Upper lobe of right lung (tissue), 1 donor: ENCODE measurements around the gene MLLT6. TPM values are rescaled to one million over a fixed set of nuclear protein-coding genes. Genes with fewer than 3 reads are reported as not detected.

Source experiments
- ATAC-seq: fragments of 200-7000 bp; cut with Tn5 transposase; one replicate; pipeline ENCODE4 v1.9.1; 2020; ENCODE audit warnings: mild to moderate bottlenecking, moderate library complexity
- DNase-seq: peaks from one replicate; pipeline ENCODE4 v3.0.0-alpha.2; 2020
- H3K27ac ChIP-seq: fragments of 200-600 bp; one replicate; pipeline ENCODE4 v1.8.0; 2022
- H3K27me3 ChIP-seq: fragments of 200-600 bp; one replicate; pipeline ENCODE4 v1.8.0; 2022; ENCODE audit warnings: mild to moderate bottlenecking
- H3K36me3 ChIP-seq: fragments of 200-600 bp; one replicate; pipeline ENCODE4 v1.8.0; 2022
- H3K4me1 ChIP-seq: fragments of 200-600 bp; one replicate; pipeline ENCODE4 v1.8.0; 2022
- H3K4me3 ChIP-seq: fragments of 200-600 bp; one replicate; pipeline ENCODE4 v1.8.0; 2022; ENCODE audit warnings: mild to moderate bottlenecking
- H3K9me3 ChIP-seq: fragments of 200-600 bp; one replicate; pipeline ENCODE4 v1.8.0; 2022
- CTCF ChIP-seq: fragments of 200-600 bp; IDR thresholded peaks from one replicate; pipeline ENCODE4 v1.8.0; 2022; ENCODE audit warnings: antibody characterized with exemption
- intact Hi-C: fragments of 100-400 bp; cut with DNase I; formaldehyde crosslinking; loops from one replicate; pipeline ENCODE4 v1.11.0; 2022
- total RNA-seq: library from RNA; stranded (reverse); fragmentation: NEBNext Ultra II Directional; extraction: Animal tissue kit (Norgen Biotek cat#: 25700); gene quantifications from one replicate; pipeline ENCODE4 v1.2.1, GENCODE V29; 2021
- donor health status: DM: no; HTN: yes; CAD: no; lungs with severe emphysema.

The MLLT6 gene
- total RNA-seq, 1 donor from 2014 or later, result 133 TPM

DNA sequence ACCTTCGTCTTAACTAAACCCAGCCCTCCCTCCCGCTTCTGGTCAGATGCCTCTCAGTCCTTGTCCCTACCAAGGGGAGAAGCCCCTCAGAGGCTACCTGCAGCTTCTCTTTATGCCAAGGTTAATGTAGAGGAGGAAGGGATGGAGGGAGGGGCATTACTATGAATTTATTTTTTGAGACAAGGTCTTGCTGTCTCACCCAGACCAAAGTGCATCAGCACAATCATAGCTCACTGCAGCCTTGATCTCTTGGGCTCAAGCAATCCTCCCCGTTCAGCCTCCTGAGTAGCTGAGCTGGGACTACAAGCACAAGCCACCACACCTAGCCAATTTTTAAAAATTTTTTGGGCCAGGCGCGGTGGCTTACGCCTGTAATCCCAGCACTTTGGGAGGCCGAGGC is 45.7 kb upstream of the MLLT6 start:
- Histone ChIP-seq H3K4me3 (no peak overlapping the region), H3K36me3 (no peaks in the 10 kb centered on the region), H3K27ac (no peak overlapping the region), H3K9me3 (no peaks in the 10 kb centered on the region), H3K4me1 (peaks cover 10% of the 10 kb centered on the region), H3K27me3 (peaks cover 12% of the 10 kb centered on the region)
- no peak for DNase-seq
- no peak for ATAC-seq
- TF ChIP-seq CTCF, result no peak
- intact Hi-C loops, result no loop called here

- Histone ChIP-seq H3K4me1 (peaks cover 10% of the 10 kb centered on the region), H3K9me3 (no peaks in the 10 kb centered on the region), H3K27ac (no peak overlapping the region), H3K4me3 (no peak overlapping the region), H3K27me3 (peaks cover 4% of the 10 kb centered on the region), H3K36me3 (no peaks in the 10 kb centered on the region)
- TF ChIP-seq CTCF, result no peak
- DNase-seq, result no peak
- peak; percentile 85 for ATAC-seq
- intact Hi-C loops, result loop anchor here (10.0 kb wide), 1 partner anchor 96 kb away; no protein-coding TSS in a partner anchor
Observed at GRCh38 chr17:38660097-38661025, 44.7 kb upstream of the MLLT6 start.

DNA sequence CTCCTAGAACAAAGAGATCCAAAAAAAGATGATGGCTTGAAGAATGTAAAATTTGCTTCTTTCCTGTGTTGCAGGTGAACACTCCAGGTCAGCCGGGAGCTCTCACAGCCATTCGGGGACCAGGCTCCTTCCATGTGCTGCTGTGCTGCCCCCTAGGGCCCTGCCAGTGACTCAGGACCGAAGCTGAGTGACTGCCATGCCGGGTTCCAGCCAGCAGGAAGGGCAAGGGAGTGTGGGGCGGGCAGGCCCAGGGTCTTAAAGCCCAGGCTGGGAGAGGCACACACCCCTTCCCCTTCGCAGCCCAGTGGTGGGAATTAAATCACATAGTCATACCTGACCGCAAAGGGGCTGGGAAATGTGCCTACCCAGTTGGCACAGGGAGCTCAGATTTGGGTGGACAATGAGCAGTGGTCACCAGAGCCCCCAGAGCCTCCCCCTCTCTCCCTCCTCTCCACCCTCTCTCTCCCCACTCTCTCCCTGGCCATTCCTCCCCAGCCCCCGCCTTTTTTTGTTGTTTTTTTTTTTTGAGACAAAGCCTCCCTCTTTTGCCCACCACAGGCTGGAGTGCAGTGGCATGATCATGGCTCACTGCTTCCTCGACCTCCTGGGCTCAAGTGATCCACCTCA is 41.8 kb upstream of the MLLT6 start:
- intact Hi-C loops, result loop anchor here (10.0 kb wide), 1 partner anchor 98 kb away; no protein-coding TSS in a partner anchor
- H3K27me3 ChIP-seq, result no peaks in the 10 kb centered on the region
- H3K36me3 ChIP-seq, result no peaks in the 10 kb centered on the region
- peak; percentile 82 for DNase-seq
- peak; percentile 59 for TF ChIP-seq CTCF
- H3K4me1 ChIP-seq, result peaks cover 10% of the 10 kb centered on the region
- peak; percentile 72 for ATAC-seq
- H3K4me3 ChIP-seq, result no peak overlapping the region
- H3K27ac ChIP-seq, result no peak overlapping the region
- H3K9me3 ChIP-seq, result no peaks in the 10 kb centered on the region

DNA sequence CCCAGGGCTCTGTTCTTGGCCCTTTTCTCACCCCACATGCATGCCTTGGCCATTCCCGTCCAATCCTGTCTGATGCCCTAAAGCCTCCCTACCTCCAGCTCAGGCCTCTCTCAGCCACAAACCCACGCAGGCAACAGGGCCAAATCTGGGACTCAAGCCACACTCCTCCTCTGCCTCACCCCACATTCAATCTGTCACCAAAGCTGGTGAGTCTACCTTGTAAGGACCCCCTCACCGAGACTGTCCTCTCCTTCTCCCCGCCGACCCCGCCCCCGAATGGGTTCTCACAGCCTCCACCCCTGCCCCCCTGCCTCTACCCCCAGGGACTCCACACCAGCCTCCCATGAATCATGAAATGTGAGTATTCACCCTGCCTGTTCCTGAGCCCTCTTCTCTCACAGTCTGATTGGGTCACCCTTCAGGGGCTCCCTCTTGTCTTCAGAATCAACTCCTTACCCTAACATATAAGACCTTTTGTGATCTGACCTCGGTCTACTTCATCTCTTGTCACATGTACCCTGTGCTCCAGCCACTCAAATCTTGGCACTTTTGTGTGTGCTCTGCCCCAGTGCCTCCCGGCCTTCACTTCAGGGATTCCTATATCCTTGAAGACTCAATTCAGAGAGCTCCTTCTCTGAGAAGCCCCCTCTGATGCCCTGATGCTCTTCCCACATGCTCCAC is 41.0 kb upstream of the MLLT6 start:
- DNase-seq (no peak), ATAC-seq (no peak)
- Histone ChIP-seq H3K4me3 (no peak overlapping the region), H3K27ac (no peak overlapping the region), H3K9me3 (no peaks in the 10 kb centered on the region), H3K36me3 (no peaks in the 10 kb centered on the region), H3K27me3 (peaks cover 2% of the 10 kb centered on the region), H3K4me1 (peaks cover 10% of the 10 kb centered on the region)
- intact Hi-C loops, result loop anchor here (10.0 kb wide), 1 partner anchor 99 kb away; no protein-coding TSS in a partner anchor
- TF ChIP-seq CTCF, result no peak

GRCh38 chr17:38667099-38667786 is 37.8 kb upstream of the MLLT6 start:
- no peaks in the 10 kb centered on the region for H3K4me1 ChIP-seq
- no peaks in the 10 kb centered on the region for H3K9me3 ChIP-seq
- peak; percentile 100 for TF ChIP-seq CTCF
- no peak overlapping the region for H3K27ac ChIP-seq
- DNase-seq (peak; percentile 68), ATAC-seq (peak; percentile 90)
- intact Hi-C loops, result loop anchor here (10.0 kb wide), 1 partner anchor 102 kb away; no protein-coding TSS in a partner anchor
- H3K36me3 ChIP-seq, result no peaks in the 10 kb centered on the region
- no peak overlapping the region for H3K4me3 ChIP-seq
- H3K27me3 ChIP-seq, result peaks cover 23% of the 10 kb centered on the region
